OCI-LY3 (cell line): ENCODE measurements around the gene OPTN.

Experiments used
- CTCF ChIP-seq: fragments of 200-600, 300-600 bp; sonication (generic); IDR thresholded peaks from 2 replicates; pipeline ENCODE4 v1.5.1; 2014; ENCODE audit warnings: antibody characterized with exemption, low read length, low read depth
- EZH2phosphoT487 ChIP-seq: fragments of 200-600 bp; shearing (Covaris generic); IDR thresholded peaks from 2 replicates; pipeline ENCODE4 v1.6.1; 2018; ENCODE audit warnings: antibody characterized with exemption, mixed run types, low read depth

- no peak for TF ChIP-seq CTCF
- TF ChIP-seq EZH2phosphoT487: no peak
Measured at GRCh38 chr10:13120786-13121499, 21.0 kb downstream of the OPTN start.
